Activated CD4-positive, alpha-beta T cell treated with anti-CD3 and anti-CD28 coated beads for 36 hours (primary cell): ENCODE measurements around the gene DDB1. TPM values are rescaled to one million over a fixed set of nuclear protein-coding genes. Genes with fewer than 3 reads are reported as not detected.
A peak's percentile ranks its signal among the peaks of the same experiment; 100 is the strongest.
"Not testable (repeated sequence)": the region's sequence is repeated elsewhere in the genome, so short reads cannot be mapped to it uniquely, and the experiment has no call there.

Experiments used
- ATAC-seq: fragments of 200-7000 bp; cut with Tn5 transposase; one replicate; pipeline ENCODE4 v1.10.0; 2021; ENCODE audit warnings: mild to moderate bottlenecking, moderate library complexity
- CTCF ChIA-PET: fragments of 350-600 bp; sonication (Branson Sonifier 250); formaldehyde crosslinking; loops from one replicate; lab custom pipeline; 2021; ENCODE audit warnings: antibody characterized with exemption; lab: Charles Lee
- POLR2A ChIA-PET: fragments of 350-600 bp; sonication (Branson Sonifier 250); formaldehyde crosslinking; loops from one replicate; lab custom pipeline; 2021; ENCODE audit warnings: antibody characterized with exemption, inconsistent platforms; lab: Charles Lee
- DNase-seq: peaks from one replicate; pipeline ENCODE4 v3.0.0-alpha.2; 2020
- H3K27ac Mint-ChIP-seq: one replicate; pipeline ENCODE4 v1.8.0; 2021; ENCODE audit warnings: mixed read lengths
- H3K27me3 Mint-ChIP-seq: one replicate; pipeline ENCODE4 v1.8.0; 2021; ENCODE audit warnings: mixed read lengths
- H3K36me3 Mint-ChIP-seq: one replicate; pipeline ENCODE4 v1.8.0; 2021; ENCODE audit warnings: low read depth, mixed read lengths
- H3K4me1 Mint-ChIP-seq: one replicate; pipeline ENCODE4 v1.8.0; 2021; ENCODE audit warnings: mixed read lengths
- H3K4me3 Mint-ChIP-seq: one replicate; pipeline ENCODE4 v1.8.0; 2021; ENCODE audit warnings: mild to moderate bottlenecking, moderate library complexity, mixed read lengths
- H3K9me3 Mint-ChIP-seq: one replicate; pipeline ENCODE4 v1.8.0; 2021; ENCODE audit warnings: low read depth, mixed read lengths
- intact Hi-C, 2 experiments: fragments of 100-400 bp; cut with DNase I in 1 of 2; cut with micrococcal nuclease in 1 of 2; formaldehyde crosslinking; loops; one replicate each; pipeline versions ENCODE4 v1.14.2 to v1.15.1; 2022 to 2024; cut with DNase I, micrococcal nuclease
- total RNA-seq, 2 experiments: library from RNA; stranded (reverse); gene quantifications; one replicate each; pipeline ENCODE4 v1.2.3, GENCODE V29; 2021

DDB1 gene
- total RNA-seq, 2 experiments from 2014 or later: 258 to 268 TPM

GRCh38 chr11:61268588-61269250 is 64.2 kb downstream of the DDB1 start:
- no peak for DNase-seq
- intact Hi-C loops: no loop called here
- no peaks in the 10 kb centered on the region for H3K9me3 Mint-ChIP-seq
- ChIA-PET CTCF (interaction anchor here (1.0 to 1.6 kb wide), 2 partner anchors 15 to 67 kb away, joined by 3 to 4 read pairs; no protein-coding TSS in a partner anchor), POLR2A (no interaction called here)
- no peak overlapping the region for H3K27ac Mint-ChIP-seq
- no peak for ATAC-seq
- H3K4me1 Mint-ChIP-seq: no peaks in the 10 kb centered on the region
- no peaks in the 10 kb centered on the region for H3K36me3 Mint-ChIP-seq
- no peak overlapping the region for H3K4me3 Mint-ChIP-seq
- no peaks in the 10 kb centered on the region for H3K27me3 Mint-ChIP-seq

DNA sequence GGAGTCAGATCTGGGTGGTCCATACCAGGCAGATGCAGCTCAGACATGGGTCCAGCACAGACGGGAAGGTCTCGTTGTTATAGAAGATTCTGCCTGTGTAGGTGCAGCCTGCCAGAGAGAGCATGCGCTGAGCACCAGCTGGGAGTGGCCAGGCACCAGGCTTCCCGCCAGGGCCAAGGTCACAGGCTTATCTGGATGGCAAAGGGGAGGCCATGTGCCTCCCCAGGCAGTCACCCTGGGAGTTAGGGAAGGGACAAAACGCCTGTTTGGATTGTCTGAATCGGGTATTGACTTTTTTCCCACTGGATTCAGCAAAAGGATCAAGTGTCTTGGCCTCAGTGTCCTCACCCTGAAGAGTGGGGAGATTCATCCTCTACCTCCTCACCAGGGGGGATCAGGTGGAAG is 65.5 kb downstream of the DDB1 start:
- DNase-seq (no peak), ATAC-seq (no peak)
- no peaks in the 10 kb centered on the region for H3K4me1 Mint-ChIP-seq
- ChIA-PET CTCF (interaction anchor here (1.6 kb wide), 1 partner anchor 68 kb away, joined by 4 read pairs; no protein-coding TSS in a partner anchor), POLR2A (no interaction called here)
- intact Hi-C loops: no loop called here
- H3K27me3 Mint-ChIP-seq: no peaks in the 10 kb centered on the region
- H3K9me3 Mint-ChIP-seq: no peaks in the 10 kb centered on the region
- no peak overlapping the region for H3K4me3 Mint-ChIP-seq
- H3K36me3 Mint-ChIP-seq: no peaks in the 10 kb centered on the region
- H3K27ac Mint-ChIP-seq: no peak overlapping the region

- no peak for DNase-seq
- H3K27ac Mint-ChIP-seq: no peak overlapping the region
Observed at GRCh38 chr11:61266602-61267001, 66.3 kb downstream of the DDB1 start.

DNA sequence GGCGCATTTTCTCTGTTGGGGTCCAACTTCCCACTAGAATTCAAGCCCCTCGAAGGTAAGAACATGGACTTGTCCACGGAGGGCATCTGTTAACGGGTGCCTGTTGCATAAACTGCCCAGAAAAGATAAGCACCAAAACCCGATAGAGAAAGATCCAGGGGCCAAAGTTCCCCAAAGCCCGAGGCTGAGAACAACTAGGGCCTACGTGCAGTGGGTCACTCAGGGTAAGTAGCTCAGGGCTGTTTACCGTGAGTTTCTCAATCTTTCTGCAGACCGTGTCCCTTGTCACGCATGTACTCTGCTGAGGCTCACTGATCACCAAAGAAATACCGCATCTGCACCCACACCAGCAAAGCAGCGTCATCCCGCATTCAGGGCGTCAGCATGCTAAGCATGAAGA is 67.5 kb downstream of the DDB1 start:
- no peak overlapping the region for H3K4me3 Mint-ChIP-seq
- CTCF ChIA-PET: interaction anchor here (0.7 to 1.0 kb wide), 4 partner anchors 13 to 1758 kb away, joined by 3 to 4 read pairs (median 3); no protein-coding TSS in a partner anchor
- H3K36me3 Mint-ChIP-seq: no peaks in the 10 kb centered on the region
- no peak overlapping the region for H3K27ac Mint-ChIP-seq
- H3K4me1 Mint-ChIP-seq: no peaks in the 10 kb centered on the region
- no peaks in the 10 kb centered on the region for H3K27me3 Mint-ChIP-seq
- DNase-seq (no peak), ATAC-seq (no peak)
- no peaks in the 10 kb centered on the region for H3K9me3 Mint-ChIP-seq
- POLR2A ChIA-PET: no interaction called here
- intact Hi-C loops: no loop called here

More at GRCh38 chr11:61266602-61267001, 66.3 kb downstream of the DDB1 start:
- Mint-ChIP-seq H3K9me3 (no peaks in the 10 kb centered on the region), H3K4me1 (no peaks in the 10 kb centered on the region), H3K27me3 (no peaks in the 10 kb centered on the region), H3K36me3 (no peaks in the 10 kb centered on the region), H3K4me3 (no peak overlapping the region)
- intact Hi-C loops: no loop called here
- CTCF ChIA-PET: interaction anchor here (0.7 to 1.0 kb wide), 2 partner anchors 119 to 339 kb away, joined by 3 to 4 read pairs; no protein-coding TSS in a partner anchor
- POLR2A ChIA-PET: no interaction called here
- no peak for ATAC-seq

- Mint-ChIP-seq H3K9me3 (no peaks in the 10 kb centered on the region), H3K36me3 (no peaks in the 10 kb centered on the region), H3K4me1 (no peaks in the 10 kb centered on the region), H3K27me3 (no peaks in the 10 kb centered on the region), H3K27ac (no peak overlapping the region), H3K4me3 (no peak overlapping the region)
- POLR2A ChIA-PET: no interaction called here
- CTCF ChIA-PET: interaction anchor here (0.9 to 1.0 kb wide), 2 partner anchors 72 to 78 kb away, joined by 3 read pairs; no protein-coding TSS in a partner anchor
- no peak for DNase-seq
- ATAC-seq: no peak
- intact Hi-C loops: no loop called here
Observed at GRCh38 chr11:61264795-61265194, 68.1 kb downstream of the DDB1 start.

DNA sequence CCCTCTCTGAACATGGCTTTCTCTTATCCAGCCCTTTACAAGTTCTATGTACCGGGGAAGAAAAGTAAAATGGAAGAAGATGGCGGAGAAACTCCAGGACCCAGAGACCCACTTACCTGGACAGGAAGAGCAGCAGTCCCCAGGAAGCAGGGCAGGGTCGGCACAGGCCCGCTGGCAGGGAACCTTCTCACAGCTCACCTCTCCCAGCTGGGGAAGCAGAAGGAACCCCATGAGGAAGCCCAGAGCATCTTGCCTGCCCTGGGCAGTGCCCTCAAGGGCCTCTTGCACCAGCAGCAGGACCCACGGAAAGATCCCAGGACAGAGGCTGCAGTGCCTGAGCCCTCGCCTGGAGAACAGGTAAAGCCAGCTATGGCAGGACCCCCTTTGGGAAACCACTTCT is 68.5 kb downstream of the DDB1 start:
- POLR2A ChIA-PET: no interaction called here
- CTCF ChIA-PET: interaction anchor here (1.0 kb wide), 1 partner anchor 72 kb away, joined by 3 read pairs; no protein-coding TSS in a partner anchor

DNA sequence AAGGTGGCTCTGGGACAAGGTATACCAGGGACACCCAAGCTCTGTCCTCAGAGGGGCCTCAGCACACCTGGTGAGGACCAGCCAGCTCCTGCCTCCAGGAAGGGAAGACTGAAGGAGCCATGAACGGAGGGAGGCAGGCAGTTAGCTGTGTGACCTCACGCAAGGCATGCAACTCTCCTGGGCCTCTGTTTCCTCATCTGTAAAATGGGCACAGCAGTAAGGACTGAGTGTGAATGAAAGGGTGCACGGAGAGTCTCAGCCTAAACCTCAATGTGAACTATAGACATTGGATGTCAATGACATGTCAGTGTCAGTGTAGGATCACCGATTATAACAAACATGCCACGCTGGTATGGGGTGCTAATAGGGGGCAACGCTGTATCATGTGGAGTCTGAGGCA is 73.5 kb downstream of the DDB1 start:
- H3K36me3 Mint-ChIP-seq: no peaks in the 10 kb centered on the region
- ATAC-seq: no peak
- H3K9me3 Mint-ChIP-seq: no peaks in the 10 kb centered on the region
- H3K4me3 Mint-ChIP-seq: no peak overlapping the region
- H3K27me3 Mint-ChIP-seq: no peaks in the 10 kb centered on the region
- intact Hi-C loops: loop anchor here in 1 of 2 experiments (10.0 kb wide), 1 partner anchor 305 kb away; the partner anchor contains the start of gene SLC15A3
- H3K27ac Mint-ChIP-seq: no peak overlapping the region
- H3K4me1 Mint-ChIP-seq: no peaks in the 10 kb centered on the region
- ChIA-PET POLR2A (no interaction called here), CTCF (interaction anchor here (0.5 kb wide), 1 partner anchor 184 kb away, joined by 3 read pairs; no protein-coding TSS in a partner anchor)
- no peak for DNase-seq

More for the DNA sequence above, 68.5 kb downstream of the DDB1 start:
- H3K27me3 Mint-ChIP-seq: no peaks in the 10 kb centered on the region
- H3K4me3 Mint-ChIP-seq: no peak overlapping the region
- ATAC-seq: no peak
- no peak overlapping the region for H3K27ac Mint-ChIP-seq
- H3K36me3 Mint-ChIP-seq: no peaks in the 10 kb centered on the region
- no peaks in the 10 kb centered on the region for H3K4me1 Mint-ChIP-seq
- no peak for DNase-seq
- intact Hi-C loops: no loop called here
- no peaks in the 10 kb centered on the region for H3K9me3 Mint-ChIP-seq

GRCh38 chr11:61258546-61258945 is 74.4 kb downstream of the DDB1 start:
- Mint-ChIP-seq H3K36me3 (no peaks in the 10 kb centered on the region), H3K4me1 (no peaks in the 10 kb centered on the region), H3K4me3 (no peak overlapping the region), H3K27me3 (no peaks in the 10 kb centered on the region), H3K27ac (no peak overlapping the region), H3K9me3 (no peaks in the 10 kb centered on the region)
- ATAC-seq (no peak), DNase-seq (no peak)
- ChIA-PET POLR2A (no interaction called here), CTCF (interaction anchor here (0.9 kb wide), 1 partner anchor 127 kb away, joined by 3 read pairs; no protein-coding TSS in a partner anchor)
- intact Hi-C loops: loop anchor here in 1 of 2 experiments (10.0 kb wide), 1 partner anchor 304 kb away; the partner anchor contains the start of gene SLC15A3

DNA sequence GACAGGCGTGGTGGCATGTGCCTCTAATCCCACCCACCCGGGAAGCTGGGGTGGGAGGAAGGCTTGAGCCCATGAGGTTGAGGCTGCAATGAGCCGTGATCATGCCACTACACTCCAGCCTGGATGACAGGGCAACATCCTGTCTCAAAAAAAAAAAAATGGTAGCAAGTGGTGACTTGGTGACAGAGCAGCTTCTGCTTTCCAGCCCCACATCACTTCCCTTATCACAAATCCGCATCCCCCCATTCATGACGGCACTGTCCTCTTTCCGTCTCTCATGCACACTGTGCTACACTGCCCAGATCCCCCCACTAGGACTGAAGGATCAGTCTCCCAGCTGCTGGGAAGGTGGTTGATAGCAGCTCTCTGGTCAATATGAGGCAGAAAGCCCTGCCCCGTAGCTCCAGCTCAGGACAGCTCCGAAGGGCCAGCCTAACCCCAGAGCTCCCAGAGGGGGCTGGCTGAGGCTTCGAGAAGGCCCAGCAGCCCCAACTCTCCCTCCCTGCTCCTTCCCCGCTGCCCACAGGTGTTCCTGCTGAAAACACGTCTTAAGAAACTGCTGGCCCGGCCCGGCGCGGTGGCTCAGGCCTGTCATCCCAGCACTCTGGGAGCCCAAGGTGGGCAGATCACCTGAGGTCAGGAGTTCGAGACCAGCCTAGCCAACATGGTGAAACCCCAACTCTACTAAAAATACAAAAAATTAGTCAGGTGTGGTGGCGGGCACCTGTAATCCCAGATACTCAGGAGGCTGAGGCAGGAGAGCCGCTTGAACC is 76.0 kb downstream of the DDB1 start:
- intact Hi-C loops: loop anchor here in 1 of 2 experiments (10.0 kb wide), 1 partner anchor 302 kb away; the partner anchor contains the start of gene SLC15A3
- Mint-ChIP-seq H3K27ac (no peak overlapping the region), H3K9me3 (no peaks in the 10 kb centered on the region), H3K27me3 (no peaks in the 10 kb centered on the region), H3K4me3 (no peak overlapping the region), H3K36me3 (no peaks in the 10 kb centered on the region), H3K4me1 (no peaks in the 10 kb centered on the region)
- ATAC-seq (no peak), DNase-seq (no peak)
- CTCF ChIA-PET: interaction anchor here (0.7 kb wide), 1 partner anchor 69 kb away, joined by 3 read pairs; no protein-coding TSS in a partner anchor
- POLR2A ChIA-PET: no interaction called here

DNA sequence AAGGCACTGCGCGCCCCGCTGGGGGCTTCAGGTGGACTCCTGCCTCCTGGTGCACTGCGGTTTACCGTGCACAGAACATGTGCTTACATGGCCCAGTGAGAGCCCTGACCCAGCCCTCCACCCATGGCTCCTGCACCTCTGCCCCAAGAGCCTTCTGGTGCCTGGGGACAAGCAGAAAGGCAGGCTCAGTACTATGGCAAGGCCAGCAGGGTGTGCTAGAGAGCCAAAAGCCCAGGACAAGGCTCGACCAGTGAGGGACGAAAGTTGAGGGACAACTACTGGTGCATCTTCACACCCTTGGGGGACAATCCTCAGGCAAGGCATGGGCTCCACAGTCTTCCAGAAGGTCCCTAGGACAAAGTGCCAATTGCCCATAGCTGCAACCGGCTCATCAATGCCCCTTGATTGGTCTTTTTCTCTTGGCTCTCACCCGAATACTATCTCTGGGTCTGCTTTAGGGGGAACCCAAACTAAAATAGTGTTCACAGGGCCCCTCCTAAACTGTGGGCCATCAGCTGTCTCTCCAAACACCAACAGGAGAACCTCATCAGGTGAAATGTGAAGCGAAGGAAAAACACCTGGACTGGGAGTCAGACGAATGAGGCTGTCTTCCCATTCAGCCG is 78.4 kb downstream of the DDB1 start:
- no peaks in the 10 kb centered on the region for H3K27me3 Mint-ChIP-seq
- ATAC-seq (peak; percentile 97), DNase-seq (peak; percentile 84)
- no peaks in the 10 kb centered on the region for H3K4me1 Mint-ChIP-seq
- H3K27ac Mint-ChIP-seq: no peak overlapping the region
- H3K4me3 Mint-ChIP-seq: no peak overlapping the region
- no peaks in the 10 kb centered on the region for H3K9me3 Mint-ChIP-seq
- intact Hi-C loops: loop anchor here (1.0 to 10.0 kb wide), 3 partner anchors 40 to 300 kb away; partner anchors contain the start of gene SLC15A3 (in 1 of the 2)
- no peaks in the 10 kb centered on the region for H3K36me3 Mint-ChIP-seq
- ChIA-PET CTCF (interaction anchor here (0.6 to 4.2 kb wide), 15 partner anchors 14 to 1527 kb away, joined by 3 to 47 read pairs (median 3); partner anchors contain the start of gene VWCE), POLR2A (no interaction called here)

DNA sequence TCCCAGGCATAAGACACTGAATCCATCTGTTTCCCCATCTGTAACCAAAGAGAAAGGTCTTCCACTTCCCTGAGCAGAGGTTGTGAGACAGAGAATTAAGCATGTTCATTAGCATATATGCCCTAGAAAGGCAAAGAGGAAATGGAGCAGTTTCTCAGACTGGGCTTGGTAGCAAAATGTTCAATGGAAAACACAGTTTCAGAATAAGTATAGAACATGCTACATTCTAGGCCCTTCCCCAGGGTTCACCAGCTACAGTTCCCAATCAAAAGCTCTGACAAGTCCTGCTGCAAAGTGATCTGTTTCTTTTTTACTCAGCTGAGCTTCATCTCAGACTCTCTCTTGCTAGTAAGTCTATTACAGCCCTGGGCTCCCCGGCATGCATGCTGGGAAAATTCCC is 80.6 kb downstream of the DDB1 start:
- H3K27ac Mint-ChIP-seq, H3K4me3 Mint-ChIP-seq, H3K36me3 Mint-ChIP-seq, H3K4me1 Mint-ChIP-seq, POLR2A ChIA-PET, H3K9me3 Mint-ChIP-seq, H3K27me3 Mint-ChIP-seq, ATAC-seq, DNase-seq: not testable (repeated sequence)
- CTCF ChIA-PET: interaction anchor here (1.5 to 4.2 kb wide), 2 partner anchors 42 to 133 kb away, joined by 6 to 47 read pairs; no protein-coding TSS in a partner anchor
- intact Hi-C loops: loop anchor here in 1 of 2 experiments (10.0 kb wide), 1 partner anchor 298 kb away; the partner anchor contains the start of gene SLC15A3
